ENCODE results near the gene C5.

C5 gene

DNA sequence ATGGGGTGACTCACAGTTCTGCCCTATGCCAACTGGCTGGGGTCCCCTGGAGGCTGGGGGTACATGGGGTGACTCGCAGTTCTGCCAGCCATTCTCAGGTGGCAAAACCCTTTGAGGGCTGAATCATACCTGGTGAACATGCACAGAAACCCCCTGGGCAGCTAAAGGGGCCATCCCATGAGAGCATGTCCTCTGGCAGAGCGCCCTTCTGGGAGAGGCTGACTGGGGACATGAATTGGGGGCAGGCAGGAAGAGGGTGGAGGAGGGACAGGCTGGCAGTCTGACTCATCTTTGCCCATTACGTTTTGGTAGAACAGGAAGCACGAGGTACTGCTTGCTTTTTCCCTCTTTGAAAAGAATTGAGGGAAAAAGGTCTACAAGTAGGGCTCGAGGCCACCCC is 140.2 kb downstream of the C5 start:
- no peak for DNase-seq (ENCODE audit: low spot score)

DNA sequence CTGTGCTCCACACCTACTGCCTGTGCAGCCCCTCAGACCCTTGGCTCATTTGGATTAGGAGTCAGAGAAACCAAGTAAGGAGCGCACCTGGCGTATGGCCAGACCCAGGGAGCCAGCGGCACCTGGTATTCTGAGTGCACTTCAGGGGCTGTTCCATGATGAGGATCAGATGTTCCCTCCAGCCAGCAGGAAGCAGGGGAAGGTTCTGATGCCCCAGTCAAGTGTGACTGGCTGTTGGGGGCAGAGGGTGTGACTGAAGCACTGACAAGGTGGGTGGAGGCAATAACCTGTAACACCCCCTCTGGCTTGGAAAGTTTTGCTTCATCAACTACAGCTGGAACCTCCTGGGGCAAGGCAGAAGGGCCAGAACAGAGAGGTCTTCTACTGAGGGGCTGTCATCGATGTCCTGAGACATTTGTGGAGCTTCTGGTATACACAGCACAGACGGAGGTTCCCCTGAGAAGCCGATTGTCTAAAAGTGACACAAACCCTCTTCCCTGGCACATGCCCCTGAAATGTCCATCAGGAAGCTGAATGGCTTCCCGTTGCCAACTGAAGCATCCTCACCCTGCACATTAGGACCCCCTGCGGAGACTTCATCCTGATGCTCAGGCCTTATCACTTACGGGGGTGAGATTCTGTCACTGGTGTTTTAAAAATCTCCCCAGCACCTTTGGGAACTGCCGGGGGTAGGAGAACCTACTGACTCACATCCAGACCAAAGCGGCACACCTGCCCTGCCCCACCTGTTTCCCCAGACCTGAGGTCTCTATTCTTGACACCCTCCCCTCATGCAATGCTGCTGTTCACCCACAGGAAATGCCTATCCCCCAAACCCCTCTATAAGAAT is 144.5 kb downstream of the C5 start:
- no peak for DNase-seq (ENCODE audit: low spot score)

DNA sequence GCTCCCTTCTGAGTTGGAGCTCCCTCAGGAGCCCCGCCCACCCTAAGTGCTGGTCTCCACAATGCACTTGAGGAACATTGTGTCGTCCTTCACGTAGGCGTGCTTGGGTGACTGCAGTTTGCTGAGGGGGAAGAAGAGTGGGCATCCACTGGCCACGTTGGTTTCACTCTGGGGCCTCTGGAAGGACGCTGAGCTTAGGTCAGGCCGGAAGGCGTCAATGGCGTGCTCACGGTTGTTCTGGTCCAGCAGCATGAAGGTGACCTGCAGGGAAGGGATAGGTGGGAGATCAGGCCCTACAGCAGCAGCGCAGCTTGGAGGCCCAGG is 145.1 kb downstream of the C5 start:
- no peak for DNase-seq (ENCODE audit: low spot score)

DNA sequence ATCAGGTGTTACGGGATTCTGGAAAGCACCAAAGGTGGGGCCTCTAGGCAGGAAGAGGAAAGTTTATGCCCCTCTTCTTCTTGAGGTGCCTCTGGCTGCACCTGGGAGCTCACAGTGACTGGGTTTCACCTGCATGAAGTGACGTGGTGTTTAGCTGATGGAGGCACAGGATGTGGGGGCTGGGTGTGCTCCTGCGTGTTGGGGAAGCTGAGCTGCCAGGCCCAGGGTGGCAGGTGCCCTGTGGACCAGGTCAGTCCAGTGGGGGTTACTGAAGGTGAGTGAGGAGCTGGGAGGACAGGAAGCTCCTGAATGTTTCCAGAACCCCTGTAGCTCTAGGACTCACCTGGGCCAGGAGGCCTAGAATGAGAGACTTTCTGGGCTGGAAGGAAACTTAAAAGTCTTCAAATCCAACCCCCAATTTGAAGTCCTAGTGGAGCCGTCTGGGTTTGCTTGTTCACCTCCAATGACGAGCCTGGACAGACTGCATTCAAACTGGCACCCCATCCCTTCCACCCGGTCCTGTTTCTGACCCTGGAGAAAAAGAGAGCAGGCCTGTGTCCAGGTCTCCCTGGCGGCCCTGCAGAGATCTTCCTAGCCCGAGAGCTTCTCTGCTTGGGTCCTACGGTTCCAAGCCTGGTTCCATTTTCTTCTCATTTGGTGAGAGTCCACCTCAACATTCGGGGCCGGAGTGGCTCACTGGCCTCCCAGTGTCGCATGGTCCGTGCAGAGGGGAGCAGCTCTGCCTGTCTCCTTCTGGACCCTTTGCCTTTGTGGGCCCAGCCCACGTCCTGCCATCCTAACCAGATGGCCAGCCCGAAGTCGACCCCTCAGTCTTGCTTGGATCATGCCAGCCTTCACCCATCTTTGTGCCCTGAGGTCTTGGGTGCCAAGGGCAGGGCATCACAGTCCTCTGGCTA is 145.8 kb downstream of the C5 start:
- DNase-seq (ENCODE audit: low spot score), result no peak

DNA sequence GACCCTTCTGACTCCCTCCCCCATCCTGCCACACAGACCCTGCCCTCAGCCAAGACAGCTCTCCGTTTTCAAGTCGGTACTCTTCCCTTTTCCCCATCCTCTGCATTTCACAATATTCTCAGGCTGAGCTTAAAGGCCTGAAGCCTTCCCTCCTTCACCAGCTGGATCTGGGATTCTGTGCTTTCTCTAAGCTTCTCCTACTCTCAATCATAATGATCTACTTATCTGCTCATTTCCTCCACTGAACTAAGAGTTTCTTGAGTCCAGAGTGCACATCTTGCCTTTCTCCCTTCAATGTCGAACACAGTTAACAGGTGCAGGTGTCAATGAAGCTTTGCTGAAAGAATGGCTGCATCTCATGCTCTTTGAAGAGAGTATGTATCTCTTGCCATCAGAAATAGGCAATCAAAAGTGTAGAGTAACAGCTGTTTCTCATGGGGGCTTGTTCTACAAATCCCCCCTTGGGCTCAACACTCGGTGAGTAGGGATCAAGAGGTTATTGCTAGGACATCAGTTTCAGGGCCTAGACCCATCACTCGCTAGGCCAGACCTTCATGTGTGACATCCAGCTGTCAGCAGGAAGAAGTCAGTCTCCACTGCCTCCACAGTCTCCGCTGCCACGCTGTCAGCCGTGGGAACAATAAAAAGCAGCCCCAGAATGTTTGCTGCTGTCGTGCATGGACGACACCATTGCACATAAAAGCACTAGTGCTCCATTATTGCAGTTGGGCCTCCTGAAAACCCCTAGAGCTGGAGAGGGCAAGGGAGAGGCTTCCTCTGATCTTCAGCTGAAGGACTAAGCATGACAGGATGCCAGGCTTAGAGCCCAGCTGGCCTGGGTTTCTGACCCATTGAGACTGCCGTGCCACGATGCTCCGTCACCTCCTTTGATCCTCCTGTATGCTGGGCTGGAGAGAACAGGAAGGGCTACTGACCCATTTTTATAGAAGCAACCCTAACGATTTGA is 147.2 kb downstream of the C5 start:
- no peak for DNase-seq (ENCODE audit: low spot score)

Measured in AG08395 (cell line).